HepG2 (cell line): ENCODE measurements around the gene RPS6KA5. TPM values are rescaled to one million over a fixed set of nuclear protein-coding genes. Genes with fewer than 3 reads are reported as not detected.

Experiments
- ATAC-seq: fragments of 200-7000 bp; cut with Tn5 transposase; 3 replicates; pipeline ENCODE4 v1.9.1; 2020; ENCODE audit warnings: mild to moderate bottlenecking, moderate library complexity
- BruUV-seq: library from RNA; stranded (reverse); fragments of 400-500 nt; replicated peaks from 2 replicates; lab custom pipeline; 2021; lab: Mats Ljungman, UMichigan
- CTCF ChIA-PET: fragments of 300-600 bp; formaldehyde crosslinking; extraction: SDS; loops from one replicate; lab custom pipeline; 2021; ENCODE audit warnings: low total read pairs, inconsistent platforms, low intra/inter-chr PET ratio; lab: Yijun Ruan, JAX
- POLR2A ChIA-PET: fragments of 350-600 bp; sonication (Branson Sonifier 250); formaldehyde crosslinking; loops from one replicate; lab custom pipeline; 2020; ENCODE audit warnings: antibody characterized with exemption, inconsistent platforms; lab: Yijun Ruan, JAX
- DNase-seq: peaks from one replicate; pipeline ENCODE4 v3.0.0-alpha.2; 2015; ENCODE audit warnings: low spot score
- FAIRE-seq: peaks from 3 replicates; lab custom pipeline; 2011; peaks lifted over from hg19 to GRCh38; lab: Jason Lieb, UNC
- H2AFZ ChIP-seq: one replicate; pipeline ENCODE4 v1.6.1; 2011; ENCODE audit warnings: low read length, inconsistent platforms
- H3K27ac ChIP-seq: fragments of 300-600 bp; 3 replicates; pipeline ENCODE4 v1.8.0; 2011; ENCODE audit warnings: mixed run types, mild to moderate bottlenecking, mixed read lengths, low read length, inconsistent platforms; ENCODE audit not compliant: insufficient read depth; ENCODE audit errors: extremely low read length
- H3K27me3 ChIP-seq, 2 experiments: fragments of 200-600 bp in 1 of 2; 2 replicates in 1 of 2; 3 replicates in 1 of 2; pipeline versions ENCODE4 v1.6.0 to v1.8.0; 2011; ENCODE audit warnings: low read length in 2 of 2, mild to moderate bottlenecking in 2 of 2, moderate library complexity in 2 of 2, inconsistent platforms in 1 of 2; ENCODE audit not compliant: insufficient read depth in 2 of 2, control insufficient read depth in 1 of 2
- H3K36me3 ChIP-seq, 2 experiments: fragments of 200-600 bp in 1 of 2; replicated peaks in 1 of 2; 2 replicates in 1 of 2; 3 replicates in 1 of 2; pipeline versions ENCODE4 v1.5.1 to v1.8.0; 2011; ENCODE audit warnings: low read length in 2 of 2, inconsistent platforms in 1 of 2; ENCODE audit not compliant: insufficient read depth in 2 of 2, control insufficient read depth in 1 of 2
- H3K4me1 ChIP-seq: 2 replicates; pipeline ENCODE4 v1.5.1; 2012; ENCODE audit warnings: low read length, inconsistent platforms; ENCODE audit not compliant: insufficient read depth
- H3K4me2 ChIP-seq: 2 replicates; pipeline ENCODE4 v1.6.0; 2011; ENCODE audit warnings: low read depth, low read length, inconsistent platforms
- H3K4me3 ChIP-seq, 3 experiments: fragments of 200-600 bp in 1 of 3; sonication (generic), shearing (Covaris generic) in 1 of 3; replicated peaks in 1 of 3; 2 replicates each; pipeline ENCODE4 v1.5.1; 2011 to 2016; ENCODE audit warnings: low read length in 3 of 3, inconsistent platforms in 2 of 3, low read depth in 2 of 3, mild to moderate bottlenecking in 2 of 3, control low read depth in 1 of 3, mixed read lengths in 1 of 3; ENCODE audit not compliant: insufficient read depth in 1 of 3
- H3K79me2 ChIP-seq: one replicate; pipeline ENCODE4 v1.6.1; 2011; ENCODE audit warnings: low read length, inconsistent platforms; ENCODE audit not compliant: insufficient read depth
- H3K9ac ChIP-seq: 2 replicates; pipeline ENCODE4 v1.6.0; 2011; ENCODE audit warnings: mild to moderate bottlenecking, low read depth, low read length, inconsistent platforms; ENCODE audit not compliant: insufficient read depth
- H3K9me3 ChIP-seq: 2 replicates; pipeline ENCODE4 v1.5.1; 2012; ENCODE audit warnings: mild to moderate bottlenecking, low read length
- H4K20me1 ChIP-seq: 2 replicates; pipeline ENCODE4 v1.6.0; 2011; ENCODE audit warnings: inconsistent platforms, mild to moderate bottlenecking, low read length, moderate library complexity; ENCODE audit not compliant: insufficient read depth
- GATAD1 ChIP-seq: IDR thresholded peaks from 2 replicates; pipeline ENCODE4 v1.6.1; 2016; ENCODE audit warnings: missing genetic modification reagents, missing compliant biosample characterization
- HMGA1 ChIP-seq: sonication (generic); formaldehyde crosslinking; conservative IDR thresholded peaks from 2 replicates; pipeline ENCODE4 v1.4.0; 2020; ENCODE audit warnings: missing genetic modification reagents
- JUND ChIP-seq: sonication (generic); formaldehyde crosslinking; IDR thresholded peaks from 2 replicates; pipeline ENCODE4 v1.8.0; 2022; ENCODE audit warnings: mild to moderate bottlenecking, missing genetic modification reagents
- KLF16 ChIP-seq, 2 experiments: sonication (generic) in 1 of 2; formaldehyde crosslinking in 1 of 2; IDR thresholded peaks; 2 replicates each; pipeline versions ENCODE4 v1.6.1 to v1.8.0; 2016 to 2023; ENCODE audit warnings: missing genetic modification reagents in 2 of 2, missing compliant biosample characterization in 1 of 2
- MAX ChIP-seq: IDR thresholded peaks from 2 replicates; pipeline ENCODE4 v1.6.1; 2012; ENCODE audit warnings: inconsistent platforms
- MYNN ChIP-seq: sonication (generic); formaldehyde crosslinking; IDR thresholded peaks from 2 replicates; pipeline ENCODE4 v1.4.0; 2020; ENCODE audit warnings: mild to moderate bottlenecking, low read depth, missing genetic modification reagents
- PLRG1 ChIP-seq: fragments of 450-650 bp; conservative IDR thresholded peaks from 2 replicates; pipeline ENCODE4 v1.6.1; 2016
- RCOR2 ChIP-seq: IDR thresholded peaks from 2 replicates; pipeline ENCODE4 v1.6.1; 2016; ENCODE audit warnings: missing biosample characterization, missing genetic modification reagents
- SALL2 ChIP-seq: sonication (generic); formaldehyde crosslinking; IDR thresholded peaks from 2 replicates; pipeline ENCODE4 v1.8.1; 2023; ENCODE audit warnings: mild to moderate bottlenecking, missing genetic modification reagents, inconsistent platforms
- SMAD9 ChIP-seq: sonication (generic); formaldehyde crosslinking; IDR thresholded peaks from 2 replicates; pipeline ENCODE4 v1.5.1; 2020; ENCODE audit warnings: mild to moderate bottlenecking, missing genetic modification reagents
- TOE1 ChIP-seq: sonication (generic); formaldehyde crosslinking; IDR thresholded peaks from 2 replicates; pipeline ENCODE4 v1.4.0; 2020; ENCODE audit warnings: mild to moderate bottlenecking, missing genetic modification reagents
- U2AF1 ChIP-seq: fragments of 200-400 bp; formaldehyde crosslinking; optimal IDR thresholded peaks from 2 replicates; pipeline ENCODE3; 2017; ENCODE audit warnings: mild to moderate bottlenecking, low read depth, low read length
- ZNF232 ChIP-seq: sonication (generic); formaldehyde crosslinking; IDR thresholded peaks from 2 replicates; pipeline ENCODE4 v1.4.0; 2020; ENCODE audit warnings: missing genetic modification reagents, borderline replicate concordance
- ZNF317 ChIP-seq: sonication (generic); formaldehyde crosslinking; IDR thresholded peaks from 2 replicates; pipeline ENCODE4 v1.5.0; 2020; ENCODE audit warnings: mild to moderate bottlenecking, missing genetic modification reagents
- ZNF558 ChIP-seq: sonication (generic); formaldehyde crosslinking; IDR thresholded peaks from 2 replicates; pipeline ENCODE4 v1.9.0; 2022; ENCODE audit warnings: mild to moderate bottlenecking, missing genetic modification reagents, borderline replicate concordance
- WGBS: methylation state at CpG from one replicate; pipeline ENCODE4 v1.1.6; 2017; ENCODE audit warnings: low lambda C conversion rate; 5-methylcytosine and 5-hydroxymethylcytosine counted together
- in situ Hi-C: cut with HindIII; loops from 2 replicates; pipeline ENCODE4 v1.10.0; 2017; ENCODE audit warnings: low pct_unique_long_range_greater_than_20kb; ENCODE audit not compliant: extremely low pct_ligation_motif_present
- intact Hi-C: fragments of 100-400 bp; cut with micrococcal nuclease; formaldehyde crosslinking; loops from one replicate; pipeline ENCODE4 v1.10.0; 2022; ENCODE audit not compliant: unreplicated experiment
- polyA plus RNA-seq, 8 experiments: library from polyadenylated mRNA; depleted of rRNA in 3 of 8; stranded (reverse) in 7 of 8; unstranded in 1 of 8; fragments of >200 nt; fragmentation: Illumina TruSeq in 4 of 8; extraction: Trizol in 4 of 8; gene quantifications; 2 replicates each; pipeline versions ENCODE4 v1.2.1 to v1.2.3, GENCODE V29; 2011 to 2016; ENCODE audit warnings: low read depth in 4 of 8, missing spikeins in 1 of 8, mixed read lengths in 1 of 8; ENCODE audit not compliant: insufficient read depth in 1 of 8
- total RNA-seq, 5 experiments: library from RNA; depleted of rRNA; stranded (reverse); fragments of >200 nt; fragmentation: Illumina TruSeq; extraction: Trizol; gene quantifications; 2 replicates each; pipeline ENCODE4 v1.2.3, GENCODE V29; 2016; ENCODE audit warnings: low read depth in 1 of 5
- TF ChIP-seq, protein P1 (sequence below): sonication (generic); formaldehyde crosslinking; IDR thresholded peaks from 2 replicates; pipeline ENCODE4 v1.8.1; 2023; ENCODE audit warnings: missing genetic modification reagents, inconsistent platforms, borderline replicate concordance

Gene RPS6KA5
- total and polyA plus RNA-seq, 2 of the 13 experiments (the other 11 are each of a cell fraction or from before 2014, with no cell fraction given): 0.50 to 0.58 TPM

- FAIRE-seq (no peak), DNase-seq (no peak), ATAC-seq (no peak)
- Histone ChIP-seq H4K20me1 (no peaks in the 10 kb centered on the region), H3K4me2 (no peak overlapping the region), H3K27ac (no peak overlapping the region), H3K9me3 (no peaks in the 10 kb centered on the region), H2AFZ (no peak overlapping the region), H3K79me2 (no peaks in the 10 kb centered on the region), H3K4me3 (no peak overlapping the region), H3K9ac (no peak overlapping the region), H3K4me1 (no peaks in the 10 kb centered on the region), H3K27me3 (no peaks in the 10 kb centered on the region), H3K36me3 (no peaks in the 10 kb centered on the region)
- ChIA-PET POLR2A (no interaction called here), CTCF (no interaction called here)
- intact Hi-C loops: no loop called here
- in situ Hi-C loops: no loop called here
- 78% methylated on average over 6 of the region's 6 CpGs for whole genome bisulfite sequencing
- TF ChIP-seq ZNF232 (CRISPR knock-in tag) (no peak), JUND (CRISPR knock-in tag) (no peak), HMGA1 (no peak)
- no TSS peak for BruUV-seq
Observed at GRCh38 chr14:90960818-90961217, 99.6 kb downstream of the RPS6KA5 start.

GRCh38 chr14:90959344-90959743, 101.1 kb downstream of the RPS6KA5 start:
- Histone ChIP-seq H3K36me3 (no peaks in the 10 kb centered on the region), H3K9ac (no peak overlapping the region), H3K9me3 (peaks cover 2% of the 10 kb centered on the region; the same call in 1 of the 2 replicates), H2AFZ (no peak overlapping the region), H3K27ac (no peak overlapping the region), H4K20me1 (no peaks in the 10 kb centered on the region), H3K27me3 (no peaks in the 10 kb centered on the region), H3K4me3 (no peak overlapping the region), H3K4me2 (no peak overlapping the region), H3K4me1 (no peaks in the 10 kb centered on the region)
- DNase-seq (no peak), FAIRE-seq (no peak), ATAC-seq (no peak)
- BruUV-seq: no TSS peak
- ChIA-PET CTCF (no interaction called here), POLR2A (no interaction called here)
- 80% methylated on average over 3 of the region's 3 CpGs for WGBS
- in situ Hi-C loops: no loop called here
- intact Hi-C loops: no loop called here
- no peak for TF ChIP-seq ZNF558
- TF ChIP-seq MYNN (CRISPR knock-in tag): no peak
- TF ChIP-seq, protein P1, sequence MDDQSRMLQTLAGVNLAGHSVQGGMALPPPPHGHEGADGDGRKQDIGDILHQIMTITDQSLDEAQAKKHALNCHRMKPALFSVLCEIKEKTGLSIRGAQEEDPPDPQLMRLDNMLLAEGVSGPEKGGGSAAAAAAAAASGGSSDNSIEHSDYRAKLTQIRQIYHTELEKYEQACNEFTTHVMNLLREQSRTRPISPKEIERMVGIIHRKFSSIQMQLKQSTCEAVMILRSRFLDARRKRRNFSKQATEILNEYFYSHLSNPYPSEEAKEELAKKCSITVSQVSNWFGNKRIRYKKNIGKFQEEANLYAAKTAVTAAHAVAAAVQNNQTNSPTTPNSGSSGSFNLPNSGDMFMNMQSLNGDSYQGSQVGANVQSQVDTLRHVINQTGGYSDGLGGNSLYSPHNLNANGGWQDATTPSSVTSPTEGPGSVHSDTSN (CRISPR knock-in tag): no peak
- no peak for TF ChIP-seq U2AF1
- no peak for TF ChIP-seq SMAD9
- TF ChIP-seq TOE1 (CRISPR knock-in tag): no peak
- TF ChIP-seq SALL2 (CRISPR knock-in tag): no peak
- TF ChIP-seq GATAD1 (CRISPR knock-in tag): no peak
- TF ChIP-seq MAX: no peak
- no peak for TF ChIP-seq PLRG1
- TF ChIP-seq KLF16 (CRISPR knock-in tag; IDR thresholded peaks at IDR 0.05): no peak
- no peak for TF ChIP-seq ZNF317
- TF ChIP-seq RCOR2: no peak
- TF ChIP-seq, all 625 proteins: peak for 0
- no peaks in the 10 kb centered on the region for H3K79me2 ChIP-seq
